HG03575 (cell line): Measurements from ENCODE around the gene SUGP1.

Experiments used
- ATAC-seq: cut with Tn5 transposase; IDR thresholded peaks from one replicate; pipeline ENCODE4 v1.9.1; 2021; ENCODE audit not compliant: unreplicated experiment, insufficient number of reproducible peaks, low FRiP score; ENCODE audit errors: extremely low read depth

Gene SUGP1

DNA sequence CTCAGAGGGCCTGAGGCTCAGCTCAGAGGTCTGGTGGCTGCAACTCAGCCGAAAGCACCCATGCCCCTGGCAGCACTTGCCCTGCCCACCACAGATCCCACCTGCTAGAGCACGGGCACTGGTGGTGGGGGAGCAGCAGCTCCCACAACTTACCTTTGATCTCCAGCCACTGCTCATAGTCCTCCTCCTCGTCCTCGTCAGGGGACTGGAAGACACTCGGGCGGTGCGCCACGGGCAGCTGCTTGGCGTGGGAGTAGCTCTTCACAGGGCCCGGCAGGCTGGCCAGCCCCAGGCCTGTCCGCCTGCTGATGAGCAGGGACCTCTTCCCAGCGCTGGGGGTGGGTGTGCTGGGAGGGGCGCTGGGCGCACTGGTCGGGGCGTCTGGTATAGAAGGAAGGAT lies 14.6 kb downstream of the SUGP1 start:
- no peak for ATAC-seq

DNA sequence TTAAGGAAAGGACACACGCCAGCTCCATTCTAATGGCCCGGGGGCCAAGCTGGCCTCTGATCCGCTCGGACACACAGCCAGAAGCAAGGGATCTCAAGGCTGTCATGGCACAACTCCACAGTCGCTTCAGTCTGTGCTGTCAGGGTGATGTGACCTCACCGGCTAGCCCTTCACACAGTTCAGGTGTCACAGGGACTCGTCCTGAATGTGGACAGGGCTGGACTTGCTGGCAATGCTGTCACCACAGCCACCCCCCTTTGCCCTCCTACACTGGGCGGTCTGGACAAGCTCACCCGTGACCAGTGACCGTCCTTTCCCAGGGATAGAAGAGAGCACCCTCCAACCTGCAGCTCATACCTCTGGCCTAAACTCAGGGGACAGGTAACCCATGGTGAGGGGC lies 15.2 kb downstream of the SUGP1 start:
- no peak for ATAC-seq

DNA sequence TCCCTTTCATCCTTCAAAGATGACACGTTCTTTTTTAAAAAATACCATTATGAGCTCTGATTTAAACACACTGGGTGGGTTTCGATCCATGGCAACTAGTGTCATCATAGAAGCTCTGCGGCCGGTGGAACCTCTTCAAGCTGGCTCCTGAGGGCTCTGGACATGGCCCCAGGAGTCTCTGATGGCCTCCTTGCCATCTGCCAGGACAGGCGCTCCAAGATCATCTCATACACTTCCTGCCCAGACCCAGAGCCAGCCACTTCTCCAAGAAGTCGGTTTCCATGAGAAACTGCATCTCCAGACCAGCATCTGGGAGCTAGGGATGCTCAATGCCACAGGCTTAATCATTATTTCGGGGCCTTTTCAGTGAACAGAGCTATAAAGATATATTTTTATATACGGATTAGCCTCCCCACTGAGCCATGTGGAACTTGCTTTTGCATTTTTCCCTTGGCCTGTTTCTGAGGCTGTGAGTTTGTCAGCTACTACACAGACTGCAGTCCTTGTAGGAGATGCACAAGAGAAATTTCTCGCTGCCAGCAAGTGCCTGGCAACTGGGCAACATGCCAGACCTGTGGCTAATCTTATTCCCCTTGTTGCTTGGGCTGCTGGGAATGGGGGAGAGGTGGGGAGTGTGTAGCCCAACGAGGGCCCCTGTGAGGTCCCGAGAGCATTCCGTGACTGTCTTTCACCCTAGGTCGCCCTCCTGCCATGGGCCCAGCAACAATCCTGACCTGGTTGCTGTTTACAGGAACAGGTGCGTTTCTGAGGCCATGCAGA lies 15.9 kb downstream of the SUGP1 start:
- ATAC-seq: no peak

DNA sequence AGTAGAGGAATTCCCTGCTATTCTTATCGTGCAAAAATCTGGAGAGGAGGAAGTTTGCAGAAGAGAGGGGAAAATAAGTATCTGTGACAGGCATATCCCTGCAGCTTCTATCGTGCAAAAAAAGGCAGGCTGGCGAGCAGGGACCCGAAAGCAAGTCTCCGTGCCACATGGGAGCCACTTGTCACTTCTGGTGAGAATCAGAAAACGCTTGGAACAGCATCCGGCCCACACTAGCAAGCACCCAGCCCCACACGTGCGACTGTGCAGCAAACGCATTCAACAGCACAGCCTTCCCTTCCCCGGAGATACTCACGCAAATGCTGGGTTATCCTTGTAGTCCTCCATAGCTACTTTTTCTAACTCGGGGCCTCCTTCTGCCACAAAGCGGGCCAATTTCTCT lies 16.9 kb downstream of the SUGP1 start:
- no peak for ATAC-seq

DNA sequence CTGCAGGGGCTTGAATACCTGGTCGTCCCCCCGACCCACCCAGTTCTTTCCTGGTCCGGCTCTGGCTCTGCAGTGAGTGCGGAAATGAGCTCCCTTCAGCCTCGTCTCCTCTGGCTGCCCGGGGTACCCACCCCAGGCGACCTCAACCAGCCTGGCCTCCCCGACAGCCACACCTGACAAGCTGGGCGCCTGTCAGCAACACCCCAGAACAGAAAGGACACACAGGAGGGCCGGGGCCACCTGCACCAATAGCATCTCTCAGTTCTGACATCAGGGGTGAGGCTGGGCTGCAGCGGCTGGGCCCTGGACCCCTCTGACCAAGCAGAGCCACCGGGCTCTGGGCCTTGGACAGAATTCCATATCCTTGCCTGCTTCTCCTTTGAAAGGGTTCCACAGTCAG lies 19.7 kb downstream of the SUGP1 start:
- no peak for ATAC-seq

DNA sequence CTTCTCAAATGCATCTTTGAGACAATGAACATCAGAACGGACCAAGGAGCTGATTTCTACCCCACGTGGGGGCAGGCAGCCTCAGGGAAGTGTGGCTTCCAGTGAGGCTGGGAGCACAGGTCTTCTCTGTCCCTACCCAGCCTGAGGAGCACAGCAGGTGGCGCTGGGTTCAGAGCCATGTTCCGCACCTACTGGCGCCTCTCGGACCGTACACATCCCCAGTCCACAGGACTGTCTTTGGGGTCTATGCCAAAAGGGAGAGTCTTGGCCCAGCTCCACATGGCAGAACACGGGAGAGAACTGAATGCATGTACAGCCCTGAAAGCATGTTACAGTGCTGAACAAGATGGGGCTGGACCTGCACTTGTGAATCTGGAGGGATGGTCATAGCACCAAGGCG lies 22.6 kb downstream of the SUGP1 start:
- ATAC-seq: no peak

DNA sequence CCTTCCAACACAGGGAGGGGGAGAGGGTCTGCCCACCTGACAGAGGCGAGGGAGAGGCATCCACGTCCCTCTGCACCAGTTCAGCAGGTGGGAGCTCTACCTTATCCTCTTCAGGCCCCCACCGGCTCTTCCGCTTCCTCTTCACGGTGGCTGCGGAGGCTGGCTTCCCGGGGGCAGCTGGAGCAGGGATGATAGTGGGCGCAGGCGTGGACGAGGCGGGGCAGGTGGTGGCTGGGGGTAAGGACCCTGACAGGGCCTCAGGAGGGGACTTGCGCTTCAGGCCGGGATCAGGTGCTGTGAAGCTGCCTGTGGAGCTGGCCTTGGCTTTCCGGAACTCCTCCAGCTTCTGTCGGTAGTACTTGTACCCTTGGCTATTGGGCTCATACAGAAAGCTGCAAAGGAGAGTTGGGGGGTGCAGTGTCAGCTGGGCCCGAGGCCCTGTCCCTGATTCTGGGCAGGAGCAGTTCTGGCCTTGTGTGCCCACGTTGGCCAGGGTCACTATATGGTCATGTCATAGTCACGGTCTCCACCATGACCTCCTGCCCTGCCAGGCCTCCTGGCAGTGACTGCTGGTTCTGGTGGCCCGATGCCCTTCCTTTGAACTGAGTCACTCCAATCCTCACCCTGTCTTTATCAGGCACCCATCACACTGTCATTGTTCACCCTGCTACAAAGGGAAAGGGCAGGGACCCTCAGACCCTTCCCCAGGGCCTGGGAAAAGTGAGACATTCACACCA lies 23.2 kb downstream of the SUGP1 start:
- ATAC-seq: no peak

DNA sequence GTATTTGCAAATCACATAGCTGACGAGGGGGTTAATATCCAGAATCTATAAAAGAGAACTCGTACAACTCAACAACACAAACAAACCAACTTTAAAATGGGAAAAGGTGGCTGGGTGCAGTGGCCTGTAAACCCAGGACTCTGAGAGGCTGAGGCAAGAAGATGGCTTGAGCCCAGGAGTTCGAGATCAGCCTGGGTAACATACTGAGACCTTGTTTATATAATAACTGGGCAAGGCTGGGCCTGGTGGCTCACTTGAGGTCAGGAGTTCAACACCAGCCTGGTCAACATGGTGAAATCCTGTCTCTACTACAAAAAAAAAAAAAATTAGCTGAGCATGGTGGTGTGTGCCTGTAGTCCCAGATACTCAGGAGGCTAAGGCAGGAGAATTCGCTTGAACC lies 25.4 kb downstream of the SUGP1 start:
- no peak for ATAC-seq

DNA sequence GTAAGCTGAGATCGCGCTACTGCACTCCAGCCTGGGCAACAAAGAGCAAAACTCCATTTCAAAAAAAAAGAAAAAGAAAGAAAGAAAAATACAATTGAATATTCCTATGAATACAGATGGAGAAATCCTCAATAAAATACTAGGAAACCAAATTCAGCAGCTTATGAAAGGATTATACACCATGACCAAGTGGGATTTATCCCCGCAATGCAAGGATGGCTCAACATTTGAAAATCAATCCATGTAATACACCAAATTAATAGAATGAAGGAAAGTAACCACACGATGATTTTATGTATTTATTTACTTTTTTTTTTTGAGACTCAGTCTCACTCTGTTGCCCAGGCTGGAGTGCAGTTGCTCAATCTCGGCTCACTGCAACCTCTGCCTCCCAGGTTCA lies 27.7 kb downstream of the SUGP1 start:
- ATAC-seq: no peak

DNA sequence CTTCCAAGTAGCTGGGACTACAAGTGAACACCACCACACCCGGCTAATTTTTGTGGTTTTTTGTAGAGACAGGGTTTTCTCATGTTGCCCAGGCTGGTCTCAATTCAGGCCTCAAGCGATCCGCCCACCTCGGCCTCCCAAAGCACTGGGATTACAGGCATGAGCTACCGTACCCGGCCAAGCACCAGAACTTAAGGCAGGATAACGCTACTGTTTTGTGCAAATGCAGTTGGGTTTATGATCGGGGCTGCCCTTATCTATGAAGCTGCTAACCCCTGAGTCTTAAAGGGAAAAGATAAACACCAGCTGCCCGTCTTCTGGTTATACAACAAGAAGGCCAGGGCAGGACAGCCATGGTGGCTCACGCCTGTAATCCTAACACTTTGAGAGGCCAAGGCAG lies 34.6 kb downstream of the SUGP1 start:
- no peak for ATAC-seq

DNA sequence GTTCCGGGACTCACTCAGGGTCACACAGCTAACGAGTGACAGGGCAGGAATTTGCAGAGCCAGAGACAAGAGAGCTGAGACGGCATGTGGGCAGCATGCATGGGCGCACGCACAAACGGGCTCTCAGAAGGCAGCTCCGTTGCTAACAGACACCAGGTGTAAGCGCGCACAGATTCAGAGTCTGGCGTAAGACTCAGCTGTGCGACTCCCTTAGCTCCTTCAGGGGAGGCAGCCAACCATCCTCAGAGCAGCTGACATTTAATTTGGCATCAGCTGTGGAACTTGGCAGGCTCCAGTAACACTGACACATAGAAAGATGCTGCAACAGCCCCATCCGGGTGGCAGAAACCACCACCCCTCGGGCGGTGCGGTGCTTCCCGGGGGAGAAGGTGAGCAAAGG lies 39.7 kb downstream of the SUGP1 start:
- ATAC-seq: no peak

DNA sequence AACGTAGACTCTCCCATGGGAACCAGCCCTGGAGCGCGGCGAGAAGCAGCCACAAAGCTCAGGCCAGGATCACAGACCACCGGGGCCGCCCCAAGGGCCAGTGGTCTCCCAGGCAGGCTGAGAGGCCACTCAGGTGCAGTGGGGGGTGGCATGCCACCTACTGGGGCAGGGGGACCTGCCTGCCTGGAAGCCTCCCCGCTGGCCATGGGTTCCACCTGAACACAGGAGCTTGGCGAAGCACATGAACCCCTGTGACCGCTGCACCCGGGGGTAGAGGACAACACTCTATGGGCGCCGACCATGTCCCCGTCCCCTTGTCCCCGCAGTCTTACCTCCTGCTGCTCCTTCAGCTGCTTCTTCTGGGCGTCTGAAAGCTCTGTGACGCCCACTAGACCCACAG lies 40.5 kb downstream of the SUGP1 start:
- ATAC-seq: no peak

DNA sequence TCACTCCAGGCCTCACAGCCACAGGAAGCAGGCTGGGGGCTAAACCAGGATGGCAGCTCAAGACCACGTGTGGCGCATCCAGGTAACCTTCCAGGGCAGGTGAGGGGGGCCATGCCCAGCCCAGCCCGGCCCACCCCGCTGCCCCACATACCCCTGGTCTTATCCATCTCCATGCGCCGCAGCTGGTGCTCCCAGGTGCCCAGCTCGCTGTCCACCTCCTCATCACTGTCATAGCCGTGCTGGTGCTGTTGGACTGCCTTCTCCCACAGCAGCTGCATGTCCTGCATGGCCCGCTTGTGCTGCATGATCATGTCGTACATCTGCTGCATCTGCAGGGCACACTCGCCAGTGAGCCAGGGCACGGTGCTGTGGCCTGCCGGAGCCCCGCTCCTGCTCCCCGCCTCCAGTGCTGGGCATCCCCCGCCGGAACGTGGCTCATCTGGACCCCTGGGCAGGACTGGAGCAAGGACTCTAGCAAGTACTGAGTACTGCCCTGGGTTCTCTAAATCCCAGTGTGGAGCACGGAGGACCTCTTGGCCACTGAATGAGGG lies 41.2 kb downstream of the SUGP1 start:
- no peak for ATAC-seq

DNA sequence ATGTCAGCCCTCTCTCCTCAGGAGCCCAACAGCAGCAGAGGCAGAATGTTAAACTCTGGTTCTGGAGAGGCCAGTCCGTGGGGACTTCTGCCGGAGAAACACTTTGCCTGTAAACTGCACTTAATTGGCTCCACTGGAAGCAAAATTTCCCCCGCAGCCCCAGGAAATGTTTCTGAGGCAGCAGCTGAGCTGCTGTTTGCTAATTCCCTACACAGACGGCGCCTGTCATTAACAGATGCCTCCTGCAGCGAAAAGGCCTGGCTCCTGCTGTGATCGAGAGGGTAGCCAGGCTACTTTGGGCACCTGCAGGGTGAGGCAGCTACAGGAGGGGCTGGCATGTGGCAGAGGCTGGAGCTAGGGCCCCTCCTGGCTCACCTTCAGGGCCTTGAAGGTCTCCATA lies 42.0 kb downstream of the SUGP1 start:
- no peak for ATAC-seq

DNA sequence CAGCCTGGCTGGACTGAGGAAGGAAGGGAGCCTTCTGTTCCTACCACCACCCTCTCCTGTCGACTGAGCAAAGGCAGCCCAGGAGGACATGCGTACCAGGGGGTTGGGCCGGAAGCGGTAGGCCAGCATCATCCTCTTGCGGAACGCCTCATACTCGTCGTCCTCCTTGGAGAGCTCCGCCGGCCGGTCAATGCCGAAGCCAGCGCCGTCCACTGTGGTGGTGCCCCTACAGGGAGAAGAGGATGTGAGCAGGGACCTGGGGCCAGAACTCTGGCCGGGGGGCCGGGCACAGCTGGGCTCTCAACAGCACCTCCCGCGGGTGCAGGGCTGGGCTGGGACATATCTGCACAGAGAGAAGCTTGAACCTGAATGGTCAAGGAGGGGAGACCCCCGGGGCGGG lies 43.5 kb downstream of the SUGP1 start:
- ATAC-seq: no peak

DNA sequence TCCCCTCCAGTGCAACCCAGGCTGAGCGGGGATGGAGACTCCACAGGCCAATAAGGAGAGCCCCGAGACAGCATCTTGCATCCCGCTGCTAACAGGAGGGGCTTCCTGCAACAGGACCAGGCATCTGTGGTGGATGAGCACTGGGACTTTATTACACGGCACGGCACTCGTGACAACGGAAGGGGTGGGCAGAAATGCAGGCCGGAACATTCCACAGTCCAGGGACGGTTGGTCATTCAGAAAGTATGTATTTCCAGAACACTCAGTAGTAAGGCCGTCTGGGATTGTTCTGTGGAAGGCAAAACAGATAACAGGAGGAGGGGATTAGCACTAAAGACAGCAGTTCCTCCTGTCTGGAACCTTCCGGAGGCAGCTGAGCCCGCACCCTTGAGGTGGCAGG lies 43.9 kb downstream of the SUGP1 start:
- ATAC-seq: no peak

DNA sequence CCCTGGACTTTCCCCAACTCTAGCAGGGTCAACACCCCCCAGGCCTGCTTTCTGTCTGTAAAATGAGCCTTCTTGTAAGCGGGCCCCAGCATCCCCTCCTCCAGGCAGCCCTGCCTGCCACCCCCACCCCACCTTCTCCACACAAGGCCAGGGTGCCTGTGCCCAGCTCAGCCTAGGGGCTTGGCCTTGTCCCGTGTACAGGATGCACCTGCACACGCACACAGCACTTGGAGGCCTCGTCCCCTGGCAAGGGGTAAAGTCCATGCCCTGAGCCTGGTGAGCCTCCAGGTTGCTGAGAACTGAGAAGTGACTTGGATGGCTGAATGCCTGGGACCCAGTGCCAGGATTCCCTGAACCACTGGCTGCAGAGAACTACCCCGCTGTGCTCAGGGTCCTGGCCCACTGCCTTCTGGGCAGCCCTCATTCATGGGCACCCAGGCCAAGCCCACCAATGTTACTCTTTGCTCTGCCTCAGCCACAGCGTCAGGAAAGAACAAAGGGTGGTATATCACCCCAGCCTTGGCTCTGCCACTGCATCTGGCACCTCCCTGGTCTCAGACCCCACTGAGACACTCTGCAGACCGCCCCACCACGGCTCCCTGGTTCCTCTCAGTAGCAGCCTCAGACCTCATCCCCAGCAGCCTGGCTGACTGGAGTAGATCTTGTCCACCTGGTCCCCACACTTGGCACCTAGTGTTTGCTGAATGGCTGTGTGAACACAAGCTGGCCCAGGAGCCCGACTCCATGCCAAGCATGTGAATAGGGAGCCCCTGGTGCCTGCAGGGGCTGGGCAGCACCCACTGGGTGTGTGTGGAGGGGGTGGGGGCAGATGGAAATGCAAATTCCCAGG lies 45.4 kb downstream of the SUGP1 start:
- ATAC-seq: no peak

DNA sequence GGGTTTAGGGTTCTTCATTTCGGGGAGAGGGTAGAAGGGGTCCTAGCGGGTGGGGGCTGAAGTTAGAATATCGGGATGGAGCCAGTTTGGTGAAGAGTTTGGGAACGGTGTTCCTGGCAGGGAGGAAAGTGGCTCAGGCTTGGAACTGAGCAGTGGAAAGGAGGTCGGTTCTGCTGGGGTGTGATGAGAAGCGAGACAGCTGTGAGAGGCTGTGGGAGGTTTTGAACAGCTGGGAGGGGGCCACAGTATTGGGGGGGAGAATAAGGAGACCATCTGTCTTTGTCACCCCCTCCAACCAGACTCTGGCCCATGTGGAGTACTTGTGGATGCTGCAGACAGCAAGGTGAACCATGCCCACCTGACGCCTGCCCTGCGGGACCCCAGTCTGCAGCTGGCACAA lies 46.2 kb downstream of the SUGP1 start:
- no peak for ATAC-seq

DNA sequence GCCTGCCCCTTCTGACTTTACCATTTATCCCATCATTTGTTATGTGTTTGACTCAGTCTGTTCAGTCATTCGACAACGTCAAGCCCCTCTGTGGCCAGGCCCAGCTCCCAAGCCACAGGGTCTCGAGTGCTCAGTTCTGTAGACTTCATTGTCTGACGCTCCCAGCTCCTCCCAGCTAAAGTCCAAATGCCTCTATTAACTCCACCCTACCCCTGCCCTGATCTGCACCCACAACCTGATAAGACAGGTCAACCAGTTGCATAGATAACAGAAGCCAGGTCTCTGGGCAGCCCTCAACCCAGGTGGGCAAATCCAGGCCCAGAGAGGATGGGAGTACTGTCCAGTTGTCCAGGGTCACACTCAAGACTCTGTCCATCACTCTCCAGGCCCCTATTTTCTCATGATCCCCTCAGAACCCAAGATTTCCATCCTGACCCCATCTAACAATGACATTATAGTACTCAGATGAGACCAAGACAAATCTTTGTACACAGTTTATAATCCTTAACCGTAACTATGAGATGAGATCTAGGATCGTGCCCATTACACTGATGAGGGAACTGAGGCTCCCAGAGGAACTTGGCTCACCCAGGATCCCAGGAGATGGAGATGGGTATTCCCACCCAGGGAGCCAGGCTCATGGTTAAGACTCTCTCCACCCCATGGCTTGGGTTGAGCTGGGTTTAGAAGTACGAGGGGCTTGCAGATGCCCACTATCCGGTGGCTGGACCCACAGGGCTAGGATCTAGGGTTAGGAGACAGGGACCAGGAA lies 48.3 kb downstream of the SUGP1 start:
- ATAC-seq: no peak
